Pancreas (tissue), 10 donors: ENCODE results near the gene VEGFB. TPM values are rescaled to one million over a fixed set of nuclear protein-coding genes. Genes with fewer than 3 reads are reported as not detected.

Source experiments
- ATAC-seq, 4 donors: fragments of 200-7000 bp; cut with Tn5 transposase; one replicate each; pipeline versions ENCODE4 v1.8.0 to v1.9.1; 2020; ENCODE audit warnings: mild to moderate bottlenecking in 4 of 4, moderate library complexity in 4 of 4
- DNase-seq, 6 donors: peaks; one replicate each; pipeline ENCODE4 v3.0.0-alpha.2; 2020
- FAIRE-seq: peaks from 2 replicates; lab custom pipeline; 2012; peaks lifted over from hg19 to GRCh38; lab: Jason Lieb, UNC
- H3K27ac ChIP-seq, 4 donors: fragments of 200-600 bp; sonication (generic); 1 replicate in 3 of 4; 2 replicates in 1 of 4; pipeline versions ENCODE4 v1.5.0 to v1.8.0; 2020
- H3K27me3 ChIP-seq, 4 donors: fragments of 200-600 bp; one replicate each; pipeline ENCODE4 v1.8.0; 2021
- H3K36me3 ChIP-seq, 3 donors: fragments of 200-600 bp; sonication (generic) in 1 of 3; one replicate each; pipeline versions ENCODE4 v1.5.0 to v1.8.0; 2020 to 2021
- H3K4me1 ChIP-seq, 3 donors: fragments of 200-600 bp; one replicate each; pipeline ENCODE4 v1.8.0; 2021
- H3K4me3 ChIP-seq, 4 donors: fragments of 200-600 bp; sonication (generic) in 2 of 4; one replicate each; pipeline versions ENCODE4 v1.5.0 to v1.8.0; 2020 to 2021
- H3K9me3 ChIP-seq, 4 donors: fragments of 200-600 bp; one replicate each; pipeline ENCODE4 v1.8.0; 2021
- CTCF ChIP-seq, 4 donors: fragments of 200-600 bp; sonication (generic) in 3 of 4; IDR thresholded peaks; one replicate each; pipeline versions ENCODE4 v1.5.0 to v1.8.0; 2021; ENCODE audit warnings: antibody characterized with exemption in 4 of 4
- WGBS, 2 donors: extraction: QIAGEN DNeasy Blood & Tissue Kit; methylation state at CpG; one replicate each; pipeline ENCODE4 v1.1.7; 2013; 5-methylcytosine and 5-hydroxymethylcytosine counted together
- intact Hi-C, 3 donors: fragments of 100-400 bp; cut with DNase I; formaldehyde crosslinking; loops; one replicate each; pipeline versions ENCODE4 v1.11.1 to v1.14.2; 2022
- polyA plus RNA-seq, 2 donors: library from polyadenylated mRNA; stranded (reverse); fragments of 200-250 nt; gene quantifications; one replicate each; pipeline ENCODE4 v1.2.3, GENCODE V29; 2013
- total RNA-seq, 6 donors: library from RNA; stranded (reverse); fragmentation: NEBNext Ultra II Directional in 4 of 6; extraction: Animal tissue kit (Norgen Biotek cat#: 25700) in 4 of 6; gene quantifications; one replicate each; pipeline versions ENCODE4 v1.2.1 to v1.2.4, GENCODE V29; 2021 to 2023
- donor health status: healthy with polysubstance abuse.
- donor health status: DM: no; HTN: no; CAD: no; lungs with moderate emphysema.
- donor health status: DM: no; HTN: no; CAD: no.
- donor health status: control.
- donor health status: control.
- donor health status: Bipolar disorder and iron deficiency.
- donor health status: DM: yes; HTN: yes; CAD: no.
- donor health status: DM: no; HTN: no; CAD: no.
- donor health status: DM: no; HTN: no; CAD: no.
- donor health status: DM: yes; HTN: yes; CAD: no.

VEGFB gene
- total and polyA plus RNA-seq, 8 donors, result 54.1 to 115 (median 63.2) TPM

GRCh38 chr11:64269540-64270220, 35.3 kb downstream of the VEGFB start:
- no peaks in the 10 kb centered on the region for H3K9me3 ChIP-seq
- H3K4me1 ChIP-seq, result peaks cover 0 to 14% (median 10%) of the 10 kb centered on the region in 3 donors
- peak overlapping the region; percentile 63 to 83 (median 70) for H3K4me3 ChIP-seq
- intact Hi-C loops, result no loop called here
- DNase-seq (peak; percentile 95 to 99 (median 98)), ATAC-seq (peak; percentile 79 to 87 (median 82)), FAIRE-seq (peak; percentile 85)
- WGBS, 2 donors, result 0% methylated on average over 58 of the region's 58 CpGs
- H3K36me3 ChIP-seq, result no peaks in the 10 kb centered on the region
- H3K27ac ChIP-seq, result peak overlapping the region; percentile 87 to 96 (median 96)
- H3K27me3 ChIP-seq, result no peaks in the 10 kb centered on the region
- no peak for TF ChIP-seq CTCF (IDR thresholded peaks at IDR 0.05)

GRCh38 chr11:64275031-64275800, 40.8 kb downstream of the VEGFB start:
- intact Hi-C loops, result no loop called here
- H3K9me3 ChIP-seq, result no peaks in the 10 kb centered on the region

GRCh38 chr11:64275841-64276240, 41.5 kb downstream of the VEGFB start:
- DNase-seq (no peak), ATAC-seq (no peak), FAIRE-seq (no peak)
- H3K27ac ChIP-seq, result no peak overlapping the region
- no peak overlapping the region for H3K4me3 ChIP-seq
- H3K36me3 ChIP-seq, result no peaks in the 10 kb centered on the region
- TF ChIP-seq CTCF (IDR thresholded peaks at IDR 0.05), result no peak
- H3K27me3 ChIP-seq, result no peaks in the 10 kb centered on the region
- WGBS, 2 donors, result 73 to 83% methylated on average over 2 of the region's 2 CpGs
- intact Hi-C loops, result no loop called here
- H3K9me3 ChIP-seq, result no peaks in the 10 kb centered on the region
- H3K4me1 ChIP-seq, result peaks cover 0 to 5% (median 3%) of the 10 kb centered on the region in 3 donors

More at GRCh38 chr11:64275031-64275800, 40.8 kb downstream of the VEGFB start:
- 91 to 92% methylated on average over 15 of the region's 15 CpGs for WGBS, 2 donors
- H3K27ac ChIP-seq, result no peak overlapping the region
- H3K4me1 ChIP-seq, result peaks cover 0 to 5% (median 3%) of the 10 kb centered on the region in 3 donors
- no peaks in the 10 kb centered on the region for H3K27me3 ChIP-seq
- H3K4me3 ChIP-seq, result no peak overlapping the region
- DNase-seq (no peak), FAIRE-seq (no peak), ATAC-seq (no peak)
- no peaks in the 10 kb centered on the region for H3K36me3 ChIP-seq
- no peak for TF ChIP-seq CTCF (IDR thresholded peaks at IDR 0.05)

- Histone ChIP-seq H3K4me1 (peaks cover 0 to 5% (median 3%) of the 10 kb centered on the region in 3 donors), H3K4me3 (no peak overlapping the region), H3K9me3 (no peaks in the 10 kb centered on the region), H3K27ac (no peak overlapping the region), H3K36me3 (no peaks in the 10 kb centered on the region), H3K27me3 (no peaks in the 10 kb centered on the region)
- 87 to 92% methylated on average over 17 of the region's 17 CpGs for WGBS, 2 donors
- intact Hi-C loops, result no loop called here
- ATAC-seq, result no peak
- FAIRE-seq, result no peak
- peak in 2 of 6 donors; percentile 48 to 56 for DNase-seq
- TF ChIP-seq CTCF (IDR thresholded peaks at IDR 0.05), result no peak
Observed at GRCh38 chr11:64276653-64277431, 42.5 kb downstream of the VEGFB start.
